ENCODE data around the gene SGCB.

DNA sequence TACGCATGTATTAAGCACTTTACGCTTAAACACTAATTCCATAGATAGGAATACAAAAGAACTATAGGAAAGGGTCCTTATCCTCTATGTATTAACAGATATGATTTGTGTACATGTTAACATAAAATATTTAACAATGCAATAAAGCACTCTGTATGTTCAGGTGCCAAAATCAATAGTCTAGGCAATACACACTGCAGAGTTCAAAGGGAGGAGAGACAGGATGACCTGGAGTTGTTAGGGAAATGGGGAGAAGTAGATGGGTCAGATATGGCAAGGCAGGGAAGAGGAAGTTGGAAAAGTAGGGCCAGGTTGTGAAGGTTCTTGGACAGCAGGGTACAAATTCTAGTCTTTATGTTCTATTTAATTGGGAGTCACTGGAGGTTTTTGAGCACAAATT is 2.9 kb downstream of the SGCB start:
- TF ChIP-seq CTCF (IDR thresholded peaks at IDR 0.05), result no peak
- no peak for TF ChIP-seq POLR2A (IDR thresholded peaks at IDR 0.05)
